ENCODE data around the gene CNOT2.

Gene CNOT2

GRCh38 chr12:70305794-70306193 is 62.6 kb downstream of the CNOT2 start:
- DNase-seq = no peak

- DNase-seq = no peak
Observed at GRCh38 chr12:70306676-70307075, 63.4 kb downstream of the CNOT2 start.

- no peak for DNase-seq
Observed at GRCh38 chr12:70307868-70308267, 64.6 kb downstream of the CNOT2 start.

- no peak for DNase-seq
Observed at GRCh38 chr12:70309348-70309747, 66.1 kb downstream of the CNOT2 start.

- DNase-seq = no peak
Observed at GRCh38 chr12:70314145-70314544, 70.9 kb downstream of the CNOT2 start.

GRCh38 chr12:70317781-70318180 is 74.5 kb downstream of the CNOT2 start:
- no peak for DNase-seq

DNA sequence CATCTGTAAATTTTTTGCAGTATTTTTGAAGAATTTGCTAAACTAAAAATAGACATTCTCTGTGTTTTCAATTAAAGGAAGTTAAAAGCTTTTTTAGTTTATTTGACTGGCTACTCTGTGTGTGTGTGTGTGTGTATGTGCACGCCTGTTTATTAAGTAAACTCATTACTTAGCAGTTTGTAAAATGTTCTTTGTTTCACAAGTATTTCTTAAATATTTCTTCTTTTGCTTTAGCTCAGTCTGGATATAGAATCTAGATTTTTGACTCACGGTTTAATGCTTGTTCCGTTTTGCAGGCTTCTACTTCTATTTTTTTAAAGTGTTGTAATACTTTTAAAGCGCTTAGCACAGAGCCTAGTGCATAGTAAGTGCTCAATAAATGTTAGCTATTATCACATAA is 76.4 kb downstream of the CNOT2 start:
- DNase-seq = no peak

DNA sequence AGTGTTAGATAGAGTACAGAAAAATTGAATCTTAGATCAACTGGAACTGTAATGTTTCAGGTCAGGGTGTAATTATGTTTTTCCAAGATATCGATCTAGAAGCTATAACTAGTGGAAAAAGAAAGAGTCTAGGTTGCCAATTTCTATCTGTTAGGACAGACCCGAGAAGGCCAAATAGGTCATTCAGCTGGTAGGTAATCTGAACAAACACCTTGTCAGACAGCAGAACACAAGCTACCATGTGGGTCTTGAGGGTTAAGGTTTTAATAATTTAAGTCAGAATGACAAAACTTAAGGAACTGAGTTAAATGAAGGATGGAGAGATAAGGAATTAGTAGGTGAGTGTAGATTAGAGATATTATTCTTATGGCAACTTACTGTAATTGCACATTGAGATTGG is 78.0 kb downstream of the CNOT2 start:
- DNase-seq = no peak

GRCh38 chr12:70327541-70327940 is 84.3 kb downstream of the CNOT2 start:
- no peak for DNase-seq

GRCh38 chr12:70329728-70330127 is 86.5 kb downstream of the CNOT2 start:
- DNase-seq = no peak

- DNase-seq = no peak
Observed at GRCh38 chr12:70330158-70330557, 86.9 kb downstream of the CNOT2 start.

- no peak for DNase-seq
Observed at GRCh38 chr12:70332236-70332635, 89.0 kb downstream of the CNOT2 start.

DNA sequence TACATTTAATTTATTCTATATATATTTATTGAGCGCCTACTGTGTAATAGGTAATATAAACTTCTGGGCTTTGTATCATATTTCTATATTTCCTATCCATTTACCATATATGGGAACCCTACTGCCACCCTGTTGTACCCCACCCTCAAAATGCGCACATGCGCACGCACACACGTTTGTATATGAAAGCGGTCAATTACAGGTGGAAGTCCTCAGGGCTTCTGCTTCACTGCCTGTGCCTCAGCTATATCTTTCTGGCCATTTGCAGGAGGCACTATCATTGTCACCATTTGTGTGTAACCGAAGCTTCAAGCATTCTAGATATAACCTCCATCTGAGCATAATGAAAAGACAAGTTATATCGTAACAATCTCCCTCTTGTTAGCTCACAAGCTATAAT is 91.5 kb downstream of the CNOT2 start:
- DNase-seq = no peak

DNA sequence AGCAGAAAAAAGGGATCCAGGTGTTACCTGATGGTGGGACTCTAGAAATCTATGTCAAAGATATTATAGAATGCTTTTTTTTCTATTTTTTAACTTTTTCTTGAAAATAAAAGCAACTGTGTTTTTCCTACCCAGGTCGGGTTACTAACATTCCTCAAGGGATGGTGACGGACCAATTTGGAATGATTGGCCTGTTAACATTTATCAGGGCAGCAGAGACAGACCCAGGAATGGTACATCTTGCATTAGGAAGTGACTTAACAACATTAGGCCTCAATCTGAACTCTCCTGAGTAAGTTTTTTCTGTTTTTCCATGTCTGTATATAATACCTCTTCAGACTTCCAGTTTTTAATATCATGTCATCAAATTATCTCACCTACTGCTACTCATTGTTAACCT is 95.3 kb downstream of the CNOT2 start:
- no peak for DNase-seq

- DNase-seq = no peak
Observed at GRCh38 chr12:70351076-70351475, 107.8 kb downstream of the CNOT2 start.

- DNase-seq = no peak
Observed at GRCh38 chr12:70353780-70354660, 110.8 kb downstream of the CNOT2 start.

DNA sequence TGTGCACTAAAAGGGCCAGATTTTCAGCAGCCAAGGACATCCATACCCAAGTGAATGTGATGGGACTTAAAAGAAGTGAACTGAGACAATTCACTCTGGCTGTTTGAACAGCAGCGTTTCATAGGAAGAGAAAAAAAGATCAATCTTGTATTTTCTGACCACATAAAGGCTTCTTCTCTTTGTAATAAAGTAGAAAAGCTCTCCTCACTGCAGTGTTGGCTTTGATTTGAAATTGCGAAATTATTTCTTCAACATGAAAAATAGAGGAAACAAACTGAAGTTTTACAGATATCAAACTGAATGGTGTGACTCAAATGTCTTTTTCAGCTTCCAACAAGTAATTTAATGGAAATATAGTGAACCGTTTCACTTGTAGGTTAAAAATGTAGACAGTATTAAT is 111.6 kb downstream of the CNOT2 start:
- DNase-seq = no peak

- DNase-seq = no peak
Observed at GRCh38 chr12:70355972-70356371, 112.7 kb downstream of the CNOT2 start.

GRCh38 chr12:70359458-70360197 is 116.4 kb downstream of the CNOT2 start:
- DNase-seq = no peak

GRCh38 chr12:70360218-70360617 is 117.0 kb downstream of the CNOT2 start:
- no peak for DNase-seq

DNA sequence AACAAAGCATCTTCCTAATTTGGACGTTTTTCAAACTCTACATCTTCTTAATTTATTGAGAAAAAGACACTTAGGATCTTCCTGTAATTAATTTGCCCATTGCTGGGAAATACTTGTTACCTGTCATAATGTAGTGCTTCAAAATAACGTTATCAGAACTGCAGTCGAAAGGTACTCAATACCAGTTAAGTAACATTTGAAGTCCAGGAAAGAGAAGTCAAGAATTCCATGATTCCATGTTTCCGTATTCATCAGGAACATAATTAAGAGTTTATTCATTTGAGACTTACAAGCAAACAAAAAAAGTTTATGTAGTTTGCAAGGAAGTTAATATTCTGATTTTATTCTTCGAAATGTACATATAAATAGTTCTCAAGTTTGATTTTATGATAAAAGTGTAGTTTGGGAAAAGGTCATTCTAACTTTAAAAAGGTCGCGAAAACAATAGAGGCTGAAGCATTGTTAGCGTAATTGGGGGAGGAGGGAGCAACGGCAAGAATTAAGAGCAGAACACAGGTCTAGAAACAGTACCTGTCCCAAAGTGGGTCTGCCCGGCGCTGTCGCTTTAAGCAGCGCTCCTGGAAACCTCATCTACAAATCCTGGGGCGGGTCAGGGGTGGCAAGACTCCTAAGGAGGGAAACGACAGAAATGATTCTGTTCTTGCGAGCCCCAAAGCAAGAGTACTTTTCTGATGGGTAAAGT is 121.6 kb downstream of the CNOT2 start:
- DNase-seq = no peak

DNA sequence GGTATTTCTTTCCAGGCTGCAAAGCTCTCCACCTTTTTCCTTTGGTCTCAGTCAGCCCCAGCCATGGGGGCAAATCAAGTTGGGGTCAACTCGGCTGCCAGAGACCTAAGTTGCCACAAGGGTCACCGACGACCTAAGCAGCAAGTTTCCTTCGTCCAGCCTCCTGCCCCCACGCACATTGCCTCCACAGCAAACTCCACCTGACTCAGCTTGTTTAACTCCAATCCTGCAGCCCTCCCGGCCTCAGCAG is 122.1 kb downstream of the CNOT2 start:
- DNase-seq = no peak

- peak; percentile 65 to 74 for DNase-seq
Observed at GRCh38 chr12:70365648-70366518, 122.7 kb downstream of the CNOT2 start, which contains the start of gene KCNMB4. TSS of gene KCNMB4 (plus strand) at chr12:70366290. CDS start at chr12:70366735, 445 bp downstream.
